ENCODE data around the gene BEST2. TPM values are rescaled to one million over a fixed set of nuclear protein-coding genes. Genes with fewer than 3 reads are reported as not detected.

The BEST2 gene
- total and polyA plus RNA-seq, 2 donors from 2014 or later = not detected

GRCh38 chr19:12783291-12783848 is 31.8 kb downstream of the BEST2 start:
- FAIRE-seq (no peak), DNase-seq (peak in 1 of 5 donors; percentile 43)
- H3K27ac ChIP-seq (ENCODE audit: low read depth in 2 of 2, low read length in 2 of 2) = peak overlapping the region; percentile 96 to 98
- H3K9ac ChIP-seq (ENCODE audit: low read length in 3 of 3) = peak overlapping the region in 2 of 3 donors; percentile 48 to 63
- no peaks in the 10 kb centered on the region for H3K36me3 ChIP-seq (ENCODE audit: control insufficient read depth in 2 of 3, insufficient read depth in 3 of 3, low read length in 3 of 3)
- peak overlapping the region in 1 of 3 donors; percentile 69 for H3K4me3 ChIP-seq (ENCODE audit: low read length in 3 of 3)
- peaks cover 6 to 47% (median 24%) of the 10 kb centered on the region in 3 donors for H3K4me1 ChIP-seq (ENCODE audit: control insufficient read depth in 2 of 3, insufficient read depth in 2 of 3, low read depth in 1 of 3, low read length in 3 of 3)
- intact Hi-C loops (cut with DNase I) = no loop called here
- H3K27me3 ChIP-seq (ENCODE audit: control insufficient read depth, insufficient read depth, low read length) = no peaks in the 10 kb centered on the region
- no peaks in the 10 kb centered on the region for H3K9me3 ChIP-seq (ENCODE audit: control insufficient read depth in 2 of 3, insufficient read depth in 1 of 3, low read length in 3 of 3)
- TF ChIP-seq, protein P1, sequence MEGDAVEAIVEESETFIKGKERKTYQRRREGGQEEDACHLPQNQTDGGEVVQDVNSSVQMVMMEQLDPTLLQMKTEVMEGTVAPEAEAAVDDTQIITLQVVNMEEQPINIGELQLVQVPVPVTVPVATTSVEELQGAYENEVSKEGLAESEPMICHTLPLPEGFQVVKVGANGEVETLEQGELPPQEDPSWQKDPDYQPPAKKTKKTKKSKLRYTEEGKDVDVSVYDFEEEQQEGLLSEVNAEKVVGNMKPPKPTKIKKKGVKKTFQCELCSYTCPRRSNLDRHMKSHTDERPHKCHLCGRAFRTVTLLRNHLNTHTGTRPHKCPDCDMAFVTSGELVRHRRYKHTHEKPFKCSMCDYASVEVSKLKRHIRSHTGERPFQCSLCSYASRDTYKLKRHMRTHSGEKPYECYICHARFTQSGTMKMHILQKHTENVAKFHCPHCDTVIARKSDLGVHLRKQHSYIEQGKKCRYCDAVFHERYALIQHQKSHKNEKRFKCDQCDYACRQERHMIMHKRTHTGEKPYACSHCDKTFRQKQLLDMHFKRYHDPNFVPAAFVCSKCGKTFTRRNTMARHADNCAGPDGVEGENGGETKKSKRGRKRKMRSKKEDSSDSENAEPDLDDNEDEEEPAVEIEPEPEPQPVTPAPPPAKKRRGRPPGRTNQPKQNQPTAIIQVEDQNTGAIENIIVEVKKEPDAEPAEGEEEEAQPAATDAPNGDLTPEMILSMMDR (IDR thresholded peaks at IDR 0.05; ENCODE audit: borderline replicate concordance, extremely low read depth, insufficient read depth) = no peak

DNA sequence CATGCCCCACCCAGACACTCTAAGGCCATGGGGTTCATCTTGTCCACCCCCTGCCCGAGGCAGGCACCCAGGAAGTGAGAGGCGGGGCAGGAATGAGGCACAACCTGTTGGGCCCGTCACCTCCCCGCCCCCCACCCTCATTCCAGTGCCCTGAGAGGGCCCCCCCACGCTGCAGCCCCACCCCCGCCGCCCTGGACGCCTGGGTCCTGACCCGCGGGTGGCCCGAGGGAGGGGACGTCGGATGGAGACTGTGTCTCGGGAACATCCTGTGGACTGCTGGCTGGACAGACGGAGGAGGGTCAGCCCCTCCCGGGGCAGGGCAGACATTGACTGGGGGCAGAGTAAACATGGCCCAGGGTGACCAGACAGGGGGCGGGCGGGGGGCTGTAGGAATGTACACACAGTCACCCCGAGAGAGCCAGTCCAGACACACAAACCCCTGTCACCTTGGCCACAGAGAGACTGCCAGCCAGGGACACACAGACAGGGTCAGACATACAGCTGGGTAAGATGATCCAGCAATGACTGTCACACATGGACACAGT is 32.3 kb downstream of the BEST2 start:
- DNase-seq = peak in 3 of 5 donors; percentile 50 to 93 (median 73)
- intact Hi-C loops (cut with DNase I) = no loop called here
- Histone ChIP-seq H3K36me3 (ENCODE audit: control insufficient read depth in 2 of 3, insufficient read depth in 3 of 3, low read length in 3 of 3) (no peaks in the 10 kb centered on the region), H3K4me3 (ENCODE audit: low read length in 3 of 3) (no peak overlapping the region), H3K27me3 (ENCODE audit: control insufficient read depth, insufficient read depth, low read length) (no peaks in the 10 kb centered on the region), H3K27ac (ENCODE audit: low read depth in 2 of 2, low read length in 2 of 2) (peak overlapping the region; percentile 96 to 98), H3K4me1 (ENCODE audit: control insufficient read depth in 2 of 3, insufficient read depth in 2 of 3, low read depth in 1 of 3, low read length in 3 of 3) (peaks cover 6 to 46% (median 30%) of the 10 kb centered on the region in 3 donors), H3K9me3 (ENCODE audit: control insufficient read depth in 2 of 3, insufficient read depth in 1 of 3, low read length in 3 of 3) (no peaks in the 10 kb centered on the region), H3K9ac (ENCODE audit: low read length in 3 of 3) (peak overlapping the region in 2 of 3 donors; percentile 48 to 63)
- TF ChIP-seq, protein P1 (IDR thresholded peaks at IDR 0.05; ENCODE audit: borderline replicate concordance, extremely low read depth, insufficient read depth) = no peak
- FAIRE-seq = no peak

GRCh38 chr19:12784394-12784870 is 32.8 kb downstream of the BEST2 start:
- H3K9ac ChIP-seq (ENCODE audit: low read length in 3 of 3) = peak overlapping the region in 2 of 3 donors; percentile 21 to 22
- no peaks in the 10 kb centered on the region for H3K36me3 ChIP-seq (ENCODE audit: control insufficient read depth in 2 of 3, insufficient read depth in 3 of 3, low read length in 3 of 3)
- H3K27me3 ChIP-seq (ENCODE audit: control insufficient read depth, insufficient read depth, low read length) = no peaks in the 10 kb centered on the region
- TF ChIP-seq, protein P1 (IDR thresholded peaks at IDR 0.05; ENCODE audit: borderline replicate concordance, extremely low read depth, insufficient read depth) = no peak
- intact Hi-C loops (cut with DNase I) = no loop called here
- FAIRE-seq (no peak), DNase-seq (peak in 1 of 5 donors; percentile 34)
- H3K4me1 ChIP-seq (ENCODE audit: control insufficient read depth in 2 of 3, insufficient read depth in 2 of 3, low read depth in 1 of 3, low read length in 3 of 3) = peaks cover 6 to 48% (median 34%) of the 10 kb centered on the region in 3 donors
- no peaks in the 10 kb centered on the region for H3K9me3 ChIP-seq (ENCODE audit: control insufficient read depth in 2 of 3, insufficient read depth in 1 of 3, low read length in 3 of 3)
- peak overlapping the region; percentile 96 to 98 for H3K27ac ChIP-seq (ENCODE audit: low read depth in 2 of 2, low read length in 2 of 2)
- H3K4me3 ChIP-seq (ENCODE audit: low read length in 3 of 3) = peak overlapping the region in 2 of 3 donors; percentile 7 to 32

Data from kidney (tissue), 14 donors.